Measurements from ENCODE around the gene SUN1. TPM values are rescaled to one million over a fixed set of nuclear protein-coding genes. Genes with fewer than 3 reads are reported as not detected.

SUN1 gene
- total and polyA plus RNA-seq, 2 of the 8 experiments (the other 6 are each of a cell fraction or from before 2014, with no cell fraction given): 108 to 158 TPM

DNA sequence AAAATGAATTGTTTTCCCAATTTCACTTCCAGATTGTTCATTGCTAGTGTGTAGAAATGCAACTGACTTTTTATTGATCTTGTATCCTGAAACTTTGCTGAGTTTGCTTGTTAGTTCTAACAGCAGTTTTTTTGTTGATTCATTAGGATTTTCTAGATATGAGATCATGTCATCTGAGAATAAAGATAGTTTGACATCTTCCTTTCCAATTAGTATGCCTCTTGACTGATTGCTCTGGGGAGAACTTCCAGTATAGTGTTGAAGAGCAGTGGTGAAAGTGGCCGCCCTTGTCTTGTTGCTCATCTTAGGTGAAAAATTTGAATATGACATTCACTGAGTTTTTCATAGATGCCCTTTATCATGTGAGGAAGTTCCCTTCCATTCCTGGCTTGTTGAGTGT, 11.9 kb upstream of the SUN1 start (continued):
- TF ChIP-seq KDM5A (IDR thresholded peaks at IDR 0.05; ENCODE audit: low read length): no peak
